Skin epidermis (tissue), 12 donors: ENCODE results near the gene RHOT2.

Source experiments
- H3K27ac ChIP-seq, 21 experiments: fragments of 200-600 bp; sonication (generic) in 11 of 21; one replicate each; pipeline ENCODE4 v1.5.0; 2020; ENCODE audit warnings: mild to moderate bottlenecking in 3 of 21, inconsistent platforms in 2 of 21, moderate library complexity in 2 of 21
- H3K4me3 ChIP-seq, 7 experiments: fragments of 200-600 bp; sonication (generic) in 2 of 7; one replicate each; pipeline ENCODE4 v1.5.0; 2020; ENCODE audit warnings: inconsistent platforms in 2 of 7, mild to moderate bottlenecking in 2 of 7, moderate library complexity in 1 of 7

The RHOT2 gene

GRCh38 chr16:645852-646678 lies 21.9 kb upstream of the RHOT2 start:
- H3K27ac ChIP-seq: no peak overlapping the region
- H3K4me3 ChIP-seq: no peak overlapping the region

- Histone ChIP-seq H3K4me3 (no peak overlapping the region), H3K27ac (no peak overlapping the region)
Observed at GRCh38 chr16:646679-647172, 21.2 kb upstream of the RHOT2 start.

GRCh38 chr16:647173-647902 lies 20.6 kb upstream of the RHOT2 start:
- peak overlapping the region in 1 of 7 experiments; percentile 82 for H3K4me3 ChIP-seq

GRCh38 chr16:648071-648780 lies 19.7 kb upstream of the RHOT2 start:
- peak overlapping the region; percentile 60 to 96 (median 90) for H3K27ac ChIP-seq
- peak overlapping the region; percentile 53 to 86 (median 68) for H3K4me3 ChIP-seq

More at GRCh38 chr16:647173-647902, 20.6 kb upstream of the RHOT2 start:
- peak overlapping the region in 3 of 21 experiments; percentile 92 to 96 (median 96) for H3K27ac ChIP-seq

GRCh38 chr16:648781-649589 lies 18.9 kb upstream of the RHOT2 start, which contains the start of gene WDR90:
TSS of gene WDR90 (plus strand) at chr16:649365. CDS start at chr16:649417, 52 bp downstream.
- H3K27ac ChIP-seq: peak within 1 kb of the TSS; percentile 60 to 96 (median 90)

GRCh38 chr16:649631-650030 lies 18.3 kb upstream of the RHOT2 start:
- Histone ChIP-seq H3K27ac (peak overlapping the region; percentile 34 to 96 (median 90)), H3K4me3 (peak overlapping the region; percentile 53 to 86 (median 68))

More at GRCh38 chr16:648781-649589, 18.9 kb upstream of the RHOT2 start, which contains the start of gene WDR90:
- peak within 1 kb of the TSS; percentile 53 to 86 (median 68) for H3K4me3 ChIP-seq

GRCh38 chr16:651844-652243 lies 16.1 kb upstream of the RHOT2 start:
- H3K27ac ChIP-seq: no peak overlapping the region
- H3K4me3 ChIP-seq: no peak overlapping the region

- Histone ChIP-seq H3K27ac (no peak overlapping the region), H3K4me3 (no peak overlapping the region)
Observed at GRCh38 chr16:652454-653305, 15.3 kb upstream of the RHOT2 start.

- Histone ChIP-seq H3K4me3 (no peak overlapping the region), H3K27ac (no peak overlapping the region)
Observed at GRCh38 chr16:654034-654433, 13.9 kb upstream of the RHOT2 start.

- no peak overlapping the region for H3K27ac ChIP-seq
- no peak overlapping the region for H3K4me3 ChIP-seq
Observed at GRCh38 chr16:657487-657886, 10.4 kb upstream of the RHOT2 start.

- H3K4me3 ChIP-seq: no peak overlapping the region
- H3K27ac ChIP-seq: no peak overlapping the region
Observed at GRCh38 chr16:658679-659571, 9.0 kb upstream of the RHOT2 start.

- no peak overlapping the region for H3K4me3 ChIP-seq
- peak overlapping the region in 1 of 21 experiments; percentile 50 for H3K27ac ChIP-seq
Observed at GRCh38 chr16:659618-660017, 8.3 kb upstream of the RHOT2 start.

GRCh38 chr16:660132-660458 lies 7.8 kb upstream of the RHOT2 start:
- H3K27ac ChIP-seq: peak overlapping the region in 5 of 21 experiments; percentile 8 to 52 (median 37)
- no peak overlapping the region for H3K4me3 ChIP-seq

- Histone ChIP-seq H3K27ac (peak overlapping the region in 6 of 21 experiments; percentile 8 to 69 (median 50)), H3K4me3 (no peak overlapping the region)
Observed at GRCh38 chr16:660459-661183, 7.3 kb upstream of the RHOT2 start.

GRCh38 chr16:661184-661821 lies 6.6 kb upstream of the RHOT2 start:
- H3K4me3 ChIP-seq: no peak overlapping the region
- H3K27ac ChIP-seq: peak overlapping the region in 5 of 21 experiments; percentile 30 to 69 (median 42)

GRCh38 chr16:662095-662494 lies 5.8 kb upstream of the RHOT2 start:
- H3K27ac ChIP-seq: no peak overlapping the region
- H3K4me3 ChIP-seq: no peak overlapping the region
